SH-SY5Y (cell line): ENCODE results near the gene ATXN7L3B.

Experiments used
- GATA2 ChIP-seq: IDR thresholded peaks from 2 replicates; pipeline ENCODE4 v1.6.1; 2011; ENCODE audit warnings: mild to moderate bottlenecking, low read depth, low read length
- GATA3 ChIP-seq: IDR thresholded peaks from 2 replicates; pipeline ENCODE4 v1.6.1; 2011; ENCODE audit warnings: low read depth, mild to moderate bottlenecking, low read length, moderate library complexity

- TF ChIP-seq GATA2 (no peak), GATA3 (no peak)
Measured at GRCh38 chr12:74586251-74586650, 48.6 kb downstream of the ATXN7L3B start.
